Sigmoid colon (tissue), 4 donors: ENCODE results near the gene P2RX2.

ENCODE experiments used
- CTCF ChIP-seq, 4 experiments: fragments of 450-650 bp in 3 of 4; fragments of 200-600 bp in 1 of 4; IDR thresholded peaks; one replicate each; pipeline ENCODE4 v1.5.1; 2016 to 2019; ENCODE audit warnings: antibody characterized with exemption in 4 of 4, mild to moderate bottlenecking in 3 of 4, moderate library complexity in 2 of 4
- EP300 ChIP-seq, 4 donors: sonication (generic); formaldehyde crosslinking; IDR thresholded peaks; one replicate each; pipeline ENCODE4 v1.6.1; 2017; ENCODE audit warnings: antibody characterized with exemption in 4 of 4
- POLR2A ChIP-seq, 2 donors: fragments of 450-650 bp; IDR thresholded peaks; one replicate each; pipeline ENCODE4 v1.6.1; 2016; ENCODE audit warnings: antibody characterized with exemption in 2 of 2, mild to moderate bottlenecking in 2 of 2, moderate library complexity in 2 of 2

- no peak for TF ChIP-seq CTCF (IDR thresholded peaks at IDR 0.05)
- TF ChIP-seq POLR2A (IDR thresholded peaks at IDR 0.05): no peak
- no peak for TF ChIP-seq EP300 (IDR thresholded peaks at IDR 0.05)
These were observed 35.8 kb upstream of the P2RX2 start for GRCh38 chr12:132582582-132583410.
